HG03097 (cell line): ENCODE results near the gene MBOAT7.

Experiments
- ATAC-seq: cut with Tn5 transposase; IDR thresholded peaks from one replicate; pipeline ENCODE4 v1.9.1; 2021; ENCODE audit not compliant: unreplicated experiment, low FRiP score

MBOAT7 gene

DNA sequence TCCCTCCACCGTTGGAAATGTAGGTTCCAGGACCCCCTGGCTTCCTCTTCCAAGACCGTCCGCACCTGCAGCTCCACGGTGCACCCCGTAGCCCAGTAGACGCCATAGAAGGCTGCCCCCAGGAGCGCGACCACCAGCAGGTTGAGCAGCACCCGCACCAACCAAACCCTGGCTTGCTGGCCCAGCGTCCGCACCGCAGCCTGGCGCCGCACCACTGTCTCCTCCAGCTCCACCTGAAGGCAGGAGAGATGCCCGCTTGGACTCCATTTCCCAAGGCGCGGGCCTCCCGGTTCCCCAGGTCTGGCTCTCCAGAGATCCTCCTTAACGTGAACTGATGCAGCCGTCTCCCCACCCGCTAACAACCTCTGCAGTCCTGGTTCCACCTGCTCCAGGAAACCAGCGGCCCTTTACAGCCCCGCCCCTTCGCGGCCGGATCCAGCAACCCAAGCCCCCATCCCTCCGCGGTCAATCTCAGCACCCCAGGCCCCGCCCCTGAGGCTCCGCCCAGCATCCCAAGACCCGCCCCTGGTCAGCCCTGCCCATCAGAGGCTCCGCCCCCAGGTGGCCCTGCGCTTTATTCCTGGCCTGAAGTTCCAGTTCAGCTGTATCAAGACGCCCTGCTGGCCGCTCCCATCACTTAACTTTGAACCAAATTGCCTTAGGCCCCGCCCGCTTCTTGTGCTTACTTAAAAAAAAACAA lies 24.9 kb downstream of the MBOAT7 start:
- no peak for ATAC-seq

GRCh38 chr19:54162884-54163283 lies 26.5 kb downstream of the MBOAT7 start:
- no peak for ATAC-seq

- ATAC-seq, result no peak
These were observed 27.1 kb downstream of the MBOAT7 start for GRCh38 chr19:54162241-54162805.

- no peak for ATAC-seq
These were observed 28.5 kb downstream of the MBOAT7 start for GRCh38 chr19:54160854-54161253.

GRCh38 chr19:54160182-54160811 lies 29.1 kb downstream of the MBOAT7 start:
- no peak for ATAC-seq

GRCh38 chr19:54159352-54160181 lies 29.8 kb downstream of the MBOAT7 start, which contains the start of gene LENG1:
LENG1 (minus strand) TSS chr19:54159721; CDS start chr19:54159695, 26 bp downstream.
- ATAC-seq, result peak; percentile 85

- ATAC-seq, result no peak
These were observed 30.5 kb downstream of the MBOAT7 start for GRCh38 chr19:54158812-54159351.

GRCh38 chr19:54156953-54157352 lies 32.4 kb downstream of the MBOAT7 start:
- no peak for ATAC-seq

GRCh38 chr19:54156490-54156889 lies 32.9 kb downstream of the MBOAT7 start:
- ATAC-seq, result no peak

DNA sequence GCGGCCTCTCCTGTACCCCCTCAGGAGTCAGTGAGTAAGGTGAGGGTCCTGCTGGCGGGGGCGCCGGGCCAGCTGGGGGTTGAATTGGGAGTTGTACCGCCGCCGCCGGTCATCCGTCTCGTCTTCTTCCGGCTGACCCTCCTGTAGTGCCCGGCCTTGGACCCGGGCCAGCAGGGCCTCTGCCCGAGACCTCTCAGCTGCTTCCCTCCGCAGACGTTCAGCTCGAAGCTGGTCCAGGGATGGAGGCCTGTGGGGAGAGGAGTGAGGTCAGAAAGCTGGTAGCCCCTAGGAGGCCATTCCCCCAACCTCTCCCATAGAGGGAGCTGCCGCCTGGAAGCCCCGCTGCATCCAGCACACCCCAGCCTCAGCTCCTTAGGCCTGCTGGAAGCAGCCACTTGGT lies 33.7 kb downstream of the MBOAT7 start:
- ATAC-seq, result no peak

DNA sequence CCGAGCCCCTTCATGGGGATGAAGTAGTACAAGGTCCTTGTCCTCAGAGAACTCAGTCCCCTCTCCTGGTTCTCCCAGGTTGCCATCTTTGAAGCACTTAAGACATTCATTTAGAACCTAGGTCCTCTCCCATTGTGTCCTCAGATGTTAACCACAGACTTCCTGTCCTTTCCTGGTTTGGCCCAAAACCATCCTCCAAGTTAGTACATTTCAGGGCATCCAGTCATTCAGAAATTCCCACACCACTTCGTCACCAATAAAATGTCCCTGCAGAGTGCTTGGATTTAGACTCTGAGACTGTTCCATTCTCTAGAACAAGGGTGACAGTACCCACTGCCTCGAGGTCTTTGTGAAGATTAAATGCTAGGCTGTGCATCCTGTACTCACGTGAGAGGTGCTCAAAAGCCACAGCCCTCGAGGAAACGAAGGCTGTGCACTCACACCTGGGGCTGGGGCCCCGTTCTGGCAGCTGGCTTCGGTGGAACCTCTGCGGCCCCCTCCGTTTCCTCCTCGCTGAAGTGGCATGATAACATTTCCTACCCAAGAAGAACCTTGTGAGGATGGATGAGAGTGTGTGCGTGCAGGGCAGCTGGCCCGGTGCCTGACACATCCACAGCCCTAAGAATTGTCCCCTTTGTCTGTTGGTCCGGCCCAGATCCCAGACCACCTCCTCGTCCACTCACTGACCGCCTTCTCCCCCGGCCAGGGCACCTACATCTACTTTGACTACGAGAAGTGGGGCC lies 34.6 kb downstream of the MBOAT7 start:
- ATAC-seq, result no peak

DNA sequence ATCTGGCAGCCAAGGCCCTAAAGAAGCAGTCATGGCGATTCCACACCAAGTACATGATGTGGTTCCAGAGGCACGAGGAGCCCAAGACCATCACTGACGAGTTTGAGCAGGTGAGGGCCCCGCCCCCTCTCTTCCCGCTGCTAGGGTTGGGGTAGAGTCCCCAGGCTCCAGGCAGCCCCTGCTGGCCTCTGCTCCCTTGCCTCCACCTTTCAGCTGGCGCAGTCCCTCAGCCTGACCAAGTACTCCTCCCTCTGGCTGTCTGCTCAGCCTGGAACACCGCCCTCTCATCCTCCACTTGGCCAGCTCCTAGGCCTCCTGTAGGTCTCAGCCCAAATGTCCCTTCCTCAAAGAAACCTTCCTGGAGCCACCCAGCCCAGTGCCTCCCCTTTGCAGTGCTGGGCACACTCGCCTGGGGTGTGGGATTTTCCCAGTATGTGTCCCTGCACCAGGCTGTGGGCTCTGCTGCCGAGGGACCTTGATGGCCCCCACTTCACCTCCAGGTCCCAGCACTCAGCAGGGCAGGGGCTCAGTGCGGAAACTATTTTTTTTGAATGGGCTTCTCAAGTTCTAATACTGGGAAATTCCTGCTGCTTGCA lies 35.6 kb downstream of the MBOAT7 start:
- no peak for ATAC-seq

DNA sequence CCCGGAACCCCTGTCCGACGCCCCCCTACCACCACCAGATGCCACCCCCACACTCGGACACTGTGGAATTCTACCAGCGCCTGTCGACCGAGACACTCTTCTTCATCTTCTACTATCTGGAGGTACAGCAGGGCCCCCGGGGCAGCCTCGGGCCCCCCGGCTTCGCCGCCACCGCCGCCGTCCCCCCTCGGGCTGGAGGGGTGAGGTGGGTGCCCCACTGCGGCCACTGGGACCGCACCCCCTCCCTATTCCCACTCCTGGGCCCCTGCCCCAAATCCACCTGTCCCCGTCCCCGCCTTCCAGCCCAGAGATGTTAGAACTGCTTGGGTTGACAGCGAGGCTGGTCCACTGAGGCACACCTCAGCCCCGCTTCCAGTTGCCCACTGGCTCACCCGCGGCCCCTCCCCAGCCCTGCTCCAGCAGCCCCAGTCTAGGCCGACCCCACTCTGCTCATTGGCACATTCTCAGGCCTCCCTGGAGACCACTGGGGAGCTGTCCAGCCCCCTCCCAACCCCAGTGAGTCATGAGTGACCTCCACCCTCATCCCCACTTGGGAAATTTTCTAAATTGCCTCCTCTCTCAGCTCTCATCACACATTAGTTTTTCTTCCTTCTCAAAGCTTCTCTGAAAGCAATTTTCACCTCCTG lies 36.4 kb downstream of the MBOAT7 start:
- no peak for ATAC-seq

GRCh38 chr19:54152267-54152666 lies 37.1 kb downstream of the MBOAT7 start:
- ATAC-seq, result no peak

- ATAC-seq, result no peak
These were observed 37.9 kb downstream of the MBOAT7 start for GRCh38 chr19:54151362-54152035.

GRCh38 chr19:54149021-54149812 lies 40.2 kb downstream of the MBOAT7 start:
- no peak for ATAC-seq

DNA sequence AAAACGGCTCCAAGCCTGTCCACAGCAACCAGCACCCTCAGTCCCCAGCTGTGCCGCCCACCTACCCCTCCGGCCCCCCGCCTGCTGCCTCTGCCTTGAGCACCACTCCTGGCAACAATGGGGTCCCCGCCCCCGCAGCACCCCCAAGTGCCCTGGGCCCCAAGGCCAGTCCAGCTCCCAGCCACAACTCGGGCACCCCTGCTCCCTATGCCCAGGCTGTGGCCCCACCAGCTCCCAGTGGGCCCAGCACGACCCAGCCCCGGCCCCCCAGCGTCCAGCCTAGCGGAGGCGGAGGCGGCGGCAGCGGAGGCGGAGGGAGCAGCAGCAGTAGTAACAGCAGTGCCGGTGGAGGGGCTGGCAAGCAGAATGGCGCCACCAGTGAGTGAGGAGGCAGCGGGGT lies 41.2 kb downstream of the MBOAT7 start:
- no peak for ATAC-seq

DNA sequence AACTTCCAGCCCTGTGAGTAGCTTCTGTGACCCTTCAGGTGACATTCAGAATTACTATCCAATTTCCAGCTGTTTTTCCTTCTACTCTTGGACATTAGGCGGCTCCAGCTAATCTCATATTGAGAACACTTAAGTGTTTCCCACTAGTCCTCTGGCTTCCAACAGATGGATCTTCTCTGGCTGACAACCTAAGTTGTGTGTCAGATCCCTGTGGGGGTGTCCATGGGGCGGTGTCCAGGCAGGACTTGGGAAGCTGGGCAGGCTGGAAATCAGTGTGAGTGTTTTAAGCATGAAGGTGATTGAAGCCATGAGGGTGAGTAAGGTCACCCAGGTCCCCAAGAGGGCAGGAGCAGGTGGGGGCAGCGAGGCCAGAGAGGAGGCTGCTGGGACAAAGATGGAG lies 41.7 kb downstream of the MBOAT7 start:
- no peak for ATAC-seq
